NT2/D1 (cell line): ENCODE data around the gene AGAP1.

ENCODE experiments used
- SUZ12 ChIP-seq: IDR thresholded peaks from 2 replicates; pipeline ENCODE4 v1.6.1; 2011; ENCODE audit not compliant: insufficient read length, insufficient read depth; ENCODE audit errors: extremely low read depth
- YY1 ChIP-seq: IDR thresholded peaks from 2 replicates; pipeline ENCODE4 v1.6.1; 2011; ENCODE audit not compliant: insufficient read length, insufficient read depth
- ZNF274 ChIP-seq: IDR thresholded peaks from 2 replicates; pipeline ENCODE4 v1.6.1; 2011; ENCODE audit warnings: mild to moderate bottlenecking, low read depth, low read length

GRCh38 chr2:235549735-235550377 lies 56.0 kb downstream of the AGAP1 start:
- no peak for TF ChIP-seq ZNF274
- TF ChIP-seq SUZ12, result no peak
- no peak for TF ChIP-seq YY1
